ENCODE data around the gene STAM. TPM values are rescaled to one million over a fixed set of nuclear protein-coding genes. Genes with fewer than 3 reads are reported as not detected.

The STAM gene
- total RNA-seq, 6 donors from 2014 or later: 18.9 to 85.1 (median 31.2) TPM

DNA sequence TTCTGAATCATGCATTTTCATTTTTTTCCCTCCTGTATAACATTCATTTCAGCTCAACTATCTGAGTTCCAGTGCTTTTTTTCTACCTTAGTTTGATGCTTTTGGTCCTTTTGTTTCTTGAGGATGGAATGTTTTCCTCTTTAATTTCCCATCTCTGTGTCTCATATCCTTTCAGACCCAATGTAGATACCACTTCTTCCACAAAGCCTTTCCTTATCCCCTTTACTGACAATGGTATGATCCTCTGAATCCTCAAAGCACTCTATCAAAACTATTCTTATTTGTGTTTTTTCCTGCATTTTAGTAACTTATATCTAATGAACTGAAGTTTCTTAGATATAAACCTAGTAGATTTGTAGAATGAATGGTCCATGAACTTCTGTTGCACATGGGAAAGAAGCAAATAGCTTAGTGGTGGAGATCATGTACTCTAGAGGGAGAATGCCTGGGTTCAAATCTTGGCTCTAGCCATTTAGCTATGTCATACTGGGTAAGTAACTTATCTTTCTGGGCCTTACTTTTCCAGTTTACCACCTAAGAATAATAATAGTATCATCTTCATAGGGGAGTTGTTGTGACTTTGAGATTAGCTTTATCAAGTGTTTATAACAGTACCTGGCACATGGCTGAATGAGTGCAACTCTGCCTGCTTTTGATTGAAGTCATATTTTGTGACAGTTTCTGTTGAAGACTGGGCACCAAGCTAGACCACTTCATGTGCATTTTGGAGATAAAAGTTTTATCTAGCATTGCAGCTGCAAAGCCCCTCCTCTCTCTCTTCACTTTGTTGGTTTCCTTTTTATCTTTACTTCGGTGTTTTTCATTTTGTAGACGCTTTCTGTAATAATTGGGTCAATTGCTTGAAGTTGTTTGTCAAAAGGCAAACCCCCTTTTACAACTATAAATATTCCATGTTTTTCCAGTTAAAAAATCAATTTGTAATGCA is 18.5 kb downstream of the STAM start:
- H3K27ac ChIP-seq: no peak overlapping the region
- no peaks in the 10 kb centered on the region for H3K9me3 ChIP-seq
- H3K4me3 ChIP-seq: no peak overlapping the region
- no peak for ATAC-seq (ENCODE audit: low FRiP score in 2 of 2)
- 50 to 66% methylated on average over 2 of the region's 2 CpGs for WGBS, 2 donors
- DNase-seq: no peak
- no peaks in the 10 kb centered on the region for H3K27me3 ChIP-seq
- peaks cover 5 to 13% (median 7%) of the 10 kb centered on the region in 4 donors for H3K4me1 ChIP-seq
- TF ChIP-seq, protein P1, sequence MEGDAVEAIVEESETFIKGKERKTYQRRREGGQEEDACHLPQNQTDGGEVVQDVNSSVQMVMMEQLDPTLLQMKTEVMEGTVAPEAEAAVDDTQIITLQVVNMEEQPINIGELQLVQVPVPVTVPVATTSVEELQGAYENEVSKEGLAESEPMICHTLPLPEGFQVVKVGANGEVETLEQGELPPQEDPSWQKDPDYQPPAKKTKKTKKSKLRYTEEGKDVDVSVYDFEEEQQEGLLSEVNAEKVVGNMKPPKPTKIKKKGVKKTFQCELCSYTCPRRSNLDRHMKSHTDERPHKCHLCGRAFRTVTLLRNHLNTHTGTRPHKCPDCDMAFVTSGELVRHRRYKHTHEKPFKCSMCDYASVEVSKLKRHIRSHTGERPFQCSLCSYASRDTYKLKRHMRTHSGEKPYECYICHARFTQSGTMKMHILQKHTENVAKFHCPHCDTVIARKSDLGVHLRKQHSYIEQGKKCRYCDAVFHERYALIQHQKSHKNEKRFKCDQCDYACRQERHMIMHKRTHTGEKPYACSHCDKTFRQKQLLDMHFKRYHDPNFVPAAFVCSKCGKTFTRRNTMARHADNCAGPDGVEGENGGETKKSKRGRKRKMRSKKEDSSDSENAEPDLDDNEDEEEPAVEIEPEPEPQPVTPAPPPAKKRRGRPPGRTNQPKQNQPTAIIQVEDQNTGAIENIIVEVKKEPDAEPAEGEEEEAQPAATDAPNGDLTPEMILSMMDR (IDR thresholded peaks at IDR 0.05): no peak
- TF ChIP-seq POLR2A (IDR thresholded peaks at IDR 0.05) (no peak), POLR2AphosphoS5 (IDR thresholded peaks at IDR 0.05) (no peak), EP300 (IDR thresholded peaks at IDR 0.05) (no peak)
- peaks cover 0 to 10% (median 2%) of the 10 kb centered on the region in 4 donors for H3K36me3 ChIP-seq

DNA sequence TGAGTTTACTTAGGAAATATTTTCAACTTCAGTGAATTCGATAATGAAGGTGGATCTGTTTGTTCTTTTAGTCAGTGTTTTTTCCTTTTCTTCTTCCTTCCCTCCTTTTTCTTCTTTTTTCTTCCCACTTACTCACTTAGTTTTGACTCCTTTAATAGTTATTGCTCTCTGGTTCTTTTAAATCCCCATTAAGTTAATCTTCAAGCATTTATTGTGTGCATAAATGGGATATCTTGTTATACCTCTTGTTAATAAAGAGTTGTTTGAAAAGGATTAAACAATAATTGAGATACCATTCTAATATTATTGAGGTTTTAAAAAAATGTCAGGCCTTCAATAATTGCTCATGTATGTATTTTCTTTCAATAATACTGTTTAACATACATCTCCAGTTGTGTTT is 19.5 kb downstream of the STAM start:
- Histone ChIP-seq H3K9me3 (no peaks in the 10 kb centered on the region), H3K27ac (no peak overlapping the region), H3K36me3 (peaks cover 0 to 10% (median 2%) of the 10 kb centered on the region in 4 donors), H3K4me3 (no peak overlapping the region), H3K27me3 (no peaks in the 10 kb centered on the region), H3K4me1 (peaks cover 5 to 17% (median 7%) of the 10 kb centered on the region in 4 donors)
- TF ChIP-seq EP300 (IDR thresholded peaks at IDR 0.05) (no peak), POLR2A (IDR thresholded peaks at IDR 0.05) (no peak), POLR2AphosphoS5 (IDR thresholded peaks at IDR 0.05) (no peak)
- TF ChIP-seq, protein P1 (IDR thresholded peaks at IDR 0.05): no peak
- ATAC-seq (ENCODE audit: low FRiP score in 2 of 2) (no peak), DNase-seq (no peak)
- 34 to 44% methylated on average over 1 of the region's 1 CpG for WGBS, 2 donors

DNA sequence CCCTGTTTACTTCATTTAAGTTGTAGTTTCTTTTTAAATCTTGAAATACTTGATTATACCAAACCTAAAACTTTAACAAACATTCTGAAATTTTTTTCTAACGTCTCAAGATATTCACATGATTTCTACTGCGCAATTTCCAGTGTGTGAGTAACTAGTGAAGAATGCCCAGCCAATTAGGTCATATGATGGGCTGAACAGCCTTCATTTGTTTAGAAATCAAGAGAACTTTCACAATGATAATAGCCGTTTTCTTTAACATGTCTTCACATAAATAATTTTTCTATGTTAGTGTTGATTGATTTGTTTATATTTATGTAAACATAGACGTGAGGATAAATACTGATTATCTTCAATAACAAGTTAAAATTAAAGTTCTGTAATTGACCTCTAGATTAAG is 21.8 kb downstream of the STAM start:
- peak in 2 of 4 donors; percentile 12 to 96 for TF ChIP-seq EP300 (IDR thresholded peaks at IDR 0.05)
- no peak for TF ChIP-seq POLR2A (IDR thresholded peaks at IDR 0.05)
- TF ChIP-seq, protein P1 (IDR thresholded peaks at IDR 0.05): no peak
- no peak for TF ChIP-seq POLR2AphosphoS5 (IDR thresholded peaks at IDR 0.05)
- Histone ChIP-seq H3K27ac (peak overlapping the region; percentile 48 to 78 (median 69)), H3K9me3 (no peaks in the 10 kb centered on the region), H3K4me1 (peaks cover 5 to 22% (median 10%) of the 10 kb centered on the region in 4 donors), H3K27me3 (no peaks in the 10 kb centered on the region), H3K4me3 (no peak overlapping the region), H3K36me3 (peaks cover 0 to 6% (median 2%) of the 10 kb centered on the region in 4 donors)
- DNase-seq (no peak), ATAC-seq (ENCODE audit: low FRiP score in 2 of 2) (peak in 1 of 2 donors; percentile 92)
- 36 to 38% methylated on average over 4 of the region's 4 CpGs for WGBS, 2 donors

DNA sequence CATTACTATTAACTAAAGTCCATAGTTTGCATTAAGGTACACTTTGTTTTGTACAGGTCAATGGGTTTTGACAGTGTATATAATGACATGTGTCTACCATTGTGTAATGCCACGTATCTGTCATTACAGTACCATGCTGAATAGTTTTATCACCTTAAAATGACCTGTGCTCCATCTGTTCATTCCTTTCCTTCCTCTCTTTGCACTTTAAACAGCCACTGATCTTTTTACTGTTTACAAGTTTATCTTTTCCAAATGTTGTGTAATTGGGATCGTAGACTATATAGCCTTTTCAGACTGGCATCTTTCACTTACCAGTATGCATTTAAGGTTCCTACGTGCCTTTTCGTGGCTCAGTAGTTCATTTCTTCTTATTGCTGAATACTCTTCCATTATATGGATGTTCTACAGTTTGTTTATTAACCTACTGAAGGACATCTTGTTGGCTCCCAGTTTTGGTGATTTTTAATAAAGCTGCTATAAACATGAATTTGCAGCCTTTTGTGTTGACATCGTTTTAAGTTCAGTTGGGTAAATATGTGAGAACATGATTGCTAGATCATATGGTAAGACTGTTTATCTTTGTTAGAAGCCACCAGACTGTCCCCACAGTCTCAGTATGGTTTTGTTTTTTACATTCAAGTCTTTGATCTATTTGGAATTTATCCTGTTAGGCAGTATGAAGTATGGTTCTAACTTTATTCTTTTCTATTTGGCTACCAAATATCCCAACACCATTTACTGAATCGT is 24.7 kb downstream of the STAM start:
- no peak overlapping the region for H3K27ac ChIP-seq
- H3K36me3 ChIP-seq: no peaks in the 10 kb centered on the region
- no peak for ATAC-seq (ENCODE audit: low FRiP score in 2 of 2)
- DNase-seq: no peak
- 63 to 68% methylated on average over 6 of the region's 6 CpGs for WGBS, 2 donors
- TF ChIP-seq POLR2AphosphoS5 (IDR thresholded peaks at IDR 0.05) (no peak), POLR2A (IDR thresholded peaks at IDR 0.05) (no peak), EP300 (IDR thresholded peaks at IDR 0.05) (no peak)
- TF ChIP-seq, protein P1 (IDR thresholded peaks at IDR 0.05): no peak
- no peaks in the 10 kb centered on the region for H3K27me3 ChIP-seq
- H3K4me1 ChIP-seq: peaks cover 5 to 25% (median 11%) of the 10 kb centered on the region in 4 donors
- H3K9me3 ChIP-seq: no peaks in the 10 kb centered on the region
- H3K4me3 ChIP-seq: no peak overlapping the region
